Mesenteric fat pad (tissue), 1 donor: ENCODE results near the gene MYO7B. TPM values are rescaled to one million over a fixed set of nuclear protein-coding genes. Genes with fewer than 3 reads are reported as not detected.
"Not testable (repeated sequence)": the region's sequence is repeated elsewhere in the genome, so short reads cannot be mapped to it uniquely, and the experiment has no call there.

Experiments used
- DNase-seq: peaks from one replicate; pipeline ENCODE4 v3.0.0-alpha.2; 2020; ENCODE audit warnings: low spot score
- total RNA-seq: library from RNA; stranded (reverse); fragmentation: NEBNext Ultra II Directional; extraction: Animal tissue kit (Norgen Biotek cat#: 25700); gene quantifications from one replicate; pipeline ENCODE4 v1.2.1, GENCODE V29; 2021
- donor health status: DM: yes; HTN: yes; CAD: no.

The MYO7B gene
- total RNA-seq, 1 donor from 2014 or later: 2.1 TPM

DNA sequence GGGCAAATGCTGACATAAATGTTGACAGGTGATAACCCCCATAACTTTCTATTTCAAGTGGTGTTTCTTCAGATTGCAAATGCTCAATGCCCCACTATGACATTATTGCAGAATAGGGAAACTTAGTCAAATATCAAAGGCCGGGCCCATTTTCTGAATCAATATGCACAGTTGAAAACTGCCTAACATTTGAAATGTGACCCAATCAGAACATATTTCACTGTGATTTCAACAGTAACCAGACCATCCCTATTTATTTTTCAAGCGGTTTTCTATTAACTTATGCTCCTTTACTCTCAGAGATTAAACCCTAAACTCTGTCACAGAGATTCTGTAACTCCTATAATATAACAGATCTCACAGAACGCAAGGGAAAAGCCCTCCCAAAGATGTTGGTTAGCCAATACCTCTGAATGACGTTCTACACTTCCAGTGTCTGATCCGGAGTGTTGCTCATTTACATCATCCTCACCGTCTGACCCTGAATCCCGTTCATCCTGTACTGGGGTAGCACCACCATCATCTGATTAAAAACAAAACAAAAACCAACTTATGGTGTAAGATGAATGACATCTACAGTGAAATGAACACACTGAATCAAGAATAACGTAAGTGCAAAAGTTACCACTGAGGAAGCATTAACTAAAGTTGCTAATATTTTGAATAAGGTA, 12.1 kb upstream of the MYO7B start:
- no peak for DNase-seq

DNA sequence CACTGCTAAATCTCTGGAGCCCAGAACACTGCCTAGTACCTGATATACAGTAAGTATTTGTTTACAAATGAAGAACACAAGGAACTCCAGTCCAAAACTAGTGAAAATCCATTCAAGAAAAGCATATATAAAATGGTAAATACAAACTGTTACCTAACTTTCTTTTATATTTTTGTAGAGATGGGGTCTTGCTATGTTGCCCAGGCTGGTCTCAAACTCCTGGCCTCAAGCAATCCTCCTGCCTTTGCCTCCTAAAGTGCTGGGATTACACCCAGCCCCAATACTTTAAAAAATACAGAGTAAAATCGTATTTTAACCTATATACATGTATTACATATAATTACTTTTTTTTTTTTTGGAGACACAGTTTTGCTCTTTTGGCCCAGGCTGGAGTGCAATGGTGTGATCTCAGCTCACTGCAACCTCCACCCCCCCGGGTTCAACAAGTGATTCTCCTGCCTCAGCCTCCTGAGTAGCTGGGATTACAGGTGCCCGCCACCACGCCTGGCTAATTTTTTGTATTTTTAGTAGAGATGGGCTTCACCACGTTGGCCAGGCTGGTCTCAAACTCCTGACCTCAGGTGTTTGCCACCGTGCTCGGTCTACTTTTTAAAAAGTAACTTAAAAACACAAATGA, 11.2 kb upstream of the MYO7B start:
- DNase-seq: not testable (repeated sequence)

DNA sequence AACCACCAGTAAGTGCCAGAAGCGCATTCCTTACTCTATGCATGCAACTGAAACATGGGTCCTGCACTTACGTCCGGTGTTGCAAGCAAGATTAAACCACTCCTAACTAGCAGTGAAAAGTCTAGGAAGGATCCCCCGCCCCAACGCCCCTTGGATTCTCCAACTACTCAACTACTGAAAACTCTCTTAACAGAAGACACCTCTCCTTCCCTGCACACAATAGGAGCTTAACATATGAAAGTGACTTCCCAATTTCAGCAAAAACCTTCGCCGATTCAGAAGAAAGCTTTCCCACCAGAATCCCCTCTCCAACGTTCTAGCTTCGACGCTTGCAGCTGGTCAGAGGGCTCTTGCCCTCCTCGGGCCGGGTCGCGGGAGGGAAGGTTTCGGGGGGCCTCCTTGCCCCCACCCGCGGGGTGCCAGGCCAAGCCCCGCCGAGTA, 9.8 kb upstream of the MYO7B start:
- DNase-seq: no peak

DNA sequence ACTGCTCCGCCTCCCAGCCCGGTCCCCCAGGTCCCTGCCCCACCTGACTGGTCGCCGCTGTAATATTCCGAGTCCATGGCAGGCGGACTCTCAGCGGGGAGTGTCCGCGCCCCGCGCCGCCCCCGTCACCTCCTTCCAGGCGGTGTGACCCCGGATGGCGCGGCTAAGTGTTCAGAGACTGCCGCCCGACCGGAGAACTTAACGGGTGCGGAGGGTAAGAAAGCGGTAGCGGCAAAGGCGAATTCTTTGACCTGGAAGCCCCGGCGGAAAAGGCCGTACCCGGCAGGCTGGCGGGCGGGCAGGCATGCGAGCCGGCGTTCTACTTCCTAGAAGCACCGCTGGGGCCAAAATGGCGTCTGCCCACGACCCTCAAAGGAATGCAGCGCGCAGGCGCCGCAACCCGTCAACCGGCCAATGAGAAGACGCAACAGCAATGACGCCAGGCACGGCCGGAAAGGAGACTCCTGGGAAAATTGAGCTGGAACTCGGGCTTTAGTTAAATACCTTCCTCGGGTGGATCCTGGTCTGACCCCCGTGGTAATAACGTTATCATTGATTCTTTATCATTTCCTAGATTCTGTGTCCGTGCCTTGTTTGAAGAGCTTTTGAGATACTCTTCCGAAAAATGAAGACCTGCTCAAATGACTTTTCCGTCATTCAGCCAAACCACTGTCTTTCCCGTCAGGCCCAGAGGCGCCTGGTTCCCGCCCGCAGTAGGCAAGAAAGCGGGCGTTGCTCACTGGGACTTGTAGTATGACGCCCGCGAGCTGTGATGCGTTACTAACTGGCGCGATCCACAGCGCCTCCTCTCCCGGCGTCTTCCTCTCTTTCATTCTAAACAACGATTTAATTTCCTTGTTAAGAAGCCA, 9.1 kb upstream of the MYO7B start, which contains the start of gene IWS1:
Gene IWS1, minus strand, starts transcription at position 358 of the 869 bp plus-strand sequence. Its CDS starts 281 bp downstream, at position 77.
- DNase-seq: peak; percentile 99

DNA sequence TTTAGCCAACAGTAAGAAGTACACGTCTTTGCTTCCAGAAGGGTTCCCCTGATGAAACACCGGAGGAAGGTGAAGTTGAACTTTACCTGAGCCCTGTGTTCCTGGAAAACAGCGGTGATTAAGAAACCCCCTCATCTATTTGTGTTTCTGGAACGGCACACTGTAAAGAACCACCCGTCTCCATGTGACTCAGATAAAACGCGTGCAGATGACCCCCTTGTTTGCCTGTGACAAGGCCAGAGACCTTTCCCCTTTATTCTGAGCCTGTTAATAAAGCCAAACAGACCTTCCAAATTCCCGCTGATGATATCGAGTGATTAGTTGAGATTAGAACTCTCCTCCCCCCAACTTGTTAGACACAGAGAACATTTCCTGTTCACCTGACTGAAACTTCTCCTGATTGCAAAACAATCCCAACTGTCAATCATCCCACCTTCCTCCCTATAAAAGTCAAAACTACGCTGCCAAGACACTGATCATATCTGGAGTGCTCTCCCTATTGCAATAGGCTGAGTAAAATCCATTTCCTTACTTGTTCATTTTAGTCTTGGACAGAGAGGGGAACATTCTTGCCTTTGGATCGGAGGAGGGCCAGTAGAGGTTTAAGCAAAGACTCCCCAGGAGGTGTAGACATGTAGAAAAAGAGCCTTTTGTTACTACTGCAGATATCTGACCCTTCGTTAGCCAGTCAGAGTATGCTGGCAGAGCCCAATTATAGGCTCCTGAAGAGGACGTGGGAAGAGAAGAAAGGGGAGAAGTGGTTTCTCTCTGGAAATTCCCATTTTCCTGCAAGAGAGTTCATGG, 8.3 kb upstream of the MYO7B start:
- no peak for DNase-seq

DNA sequence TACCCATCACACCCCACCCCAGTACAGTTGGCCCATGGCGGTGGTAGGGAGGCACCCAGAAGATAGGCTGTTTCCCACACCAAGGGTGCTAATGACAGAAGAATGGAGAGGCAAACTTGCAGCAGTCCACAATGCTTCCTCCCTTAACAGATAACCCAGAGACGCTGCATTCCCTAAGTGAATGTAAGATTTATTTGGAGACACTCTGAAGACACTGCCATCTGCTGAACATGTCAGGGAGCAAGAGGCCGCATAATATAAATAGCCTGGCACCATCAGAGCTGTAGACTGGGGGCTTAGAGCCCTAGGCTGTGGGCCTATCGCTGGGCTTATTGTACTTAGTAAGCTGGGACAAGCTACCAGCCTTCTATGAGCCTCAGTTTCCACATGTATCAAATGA, 7.0 kb upstream of the MYO7B start:
- no peak for DNase-seq

DNA sequence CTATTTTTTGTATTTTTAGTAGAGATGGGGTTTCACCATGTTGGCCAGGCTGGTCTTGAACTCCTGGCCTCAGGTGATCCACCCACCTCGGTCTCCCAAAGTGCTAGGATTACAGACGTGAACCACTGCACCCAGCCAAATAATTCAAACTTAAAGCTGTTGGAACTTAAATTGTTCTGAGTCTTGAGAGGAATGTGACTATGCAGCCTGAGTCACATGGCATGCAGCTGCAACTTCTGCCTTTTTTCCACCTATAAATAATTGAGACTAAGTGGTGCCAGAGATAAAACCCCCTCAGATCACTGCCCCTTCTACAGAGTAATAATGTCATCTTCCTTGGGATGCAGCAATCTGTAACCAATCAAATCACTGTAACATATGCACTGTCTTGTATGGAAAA, 6.1 kb upstream of the MYO7B start:
- DNase-seq: not testable (repeated sequence)

DNA sequence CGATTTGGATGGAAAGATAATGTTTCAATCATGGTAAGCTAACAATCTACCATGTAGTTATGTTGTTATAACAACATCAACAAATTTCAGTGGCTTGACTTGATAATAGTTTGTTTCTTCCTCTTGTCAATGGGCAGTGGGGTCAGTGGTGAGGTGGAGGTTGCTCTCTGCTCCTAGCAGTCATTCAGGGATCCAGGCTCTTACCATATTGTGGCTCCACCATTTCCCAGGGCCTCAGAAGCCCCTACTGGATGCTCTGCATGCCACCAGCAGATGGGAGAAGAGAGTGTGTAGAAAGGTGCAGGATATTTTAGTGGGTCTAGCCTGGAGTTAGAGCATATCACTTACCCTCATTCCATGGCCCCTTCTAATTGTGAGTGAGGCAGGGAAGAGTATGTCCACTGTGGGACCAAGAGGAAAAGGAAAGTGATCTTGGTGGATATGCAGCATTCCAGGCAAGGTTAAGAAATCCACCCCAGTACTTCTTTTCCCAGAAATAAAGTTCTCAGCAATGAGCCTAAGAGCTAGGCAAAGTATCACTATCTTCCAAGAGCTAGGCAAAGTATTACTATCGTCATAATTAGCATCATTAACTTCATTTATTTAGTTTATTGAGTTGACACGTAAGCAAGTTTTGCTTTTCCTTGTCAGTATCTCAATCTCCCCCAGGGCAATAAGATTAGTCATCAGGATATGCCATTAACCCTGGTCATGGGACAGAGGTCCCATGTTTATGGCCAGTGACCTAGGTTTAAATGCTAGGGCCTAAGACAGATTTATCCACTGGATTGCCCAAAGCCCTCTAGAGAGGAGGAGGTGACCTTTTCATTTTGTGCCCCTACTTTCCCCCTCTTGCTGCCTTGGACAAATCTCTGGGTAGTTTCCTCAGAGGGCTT, 5.0 kb upstream of the MYO7B start:
- DNase-seq: no peak

DNA sequence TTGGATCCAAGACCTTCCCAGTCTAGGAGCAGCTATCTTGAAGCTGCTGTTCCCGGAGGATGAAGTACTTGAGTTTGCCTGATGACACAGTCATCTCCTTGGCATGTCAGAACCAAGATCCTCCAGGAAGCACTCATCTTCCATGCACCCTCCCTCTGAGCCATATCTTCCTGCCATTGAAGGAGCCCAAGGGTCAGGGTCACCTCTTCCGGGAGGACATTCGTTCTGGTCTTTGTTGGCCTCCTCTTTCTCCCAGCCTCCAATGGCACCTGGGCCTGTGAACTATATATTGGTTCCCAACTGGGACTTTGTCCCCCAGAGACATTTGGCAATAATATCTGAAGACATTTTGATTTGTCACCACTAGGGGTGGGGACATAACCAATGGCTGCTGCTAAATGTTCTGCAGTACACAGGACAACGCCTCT, 4.2 kb upstream of the MYO7B start:
- no peak for DNase-seq

DNA sequence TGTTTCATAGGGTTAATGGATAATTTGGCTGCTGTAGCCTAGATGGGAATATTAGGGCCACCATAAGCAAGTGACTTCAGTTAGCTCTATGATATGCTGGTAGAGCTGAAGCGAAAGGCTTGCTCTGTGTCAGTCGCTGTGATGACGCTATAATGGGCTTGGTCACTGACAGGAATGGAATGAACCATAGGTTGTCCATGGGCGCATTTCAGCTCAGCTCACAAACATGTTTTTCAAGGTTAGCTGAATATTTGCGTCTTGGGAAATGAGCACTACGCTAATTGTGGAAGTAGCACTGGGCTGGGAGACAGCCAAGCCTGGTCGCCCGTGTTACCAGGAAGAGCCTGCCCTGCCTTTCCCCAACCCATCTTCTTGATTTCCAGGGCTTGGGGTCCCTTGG, 3.2 kb upstream of the MYO7B start:
- no peak for DNase-seq

DNA sequence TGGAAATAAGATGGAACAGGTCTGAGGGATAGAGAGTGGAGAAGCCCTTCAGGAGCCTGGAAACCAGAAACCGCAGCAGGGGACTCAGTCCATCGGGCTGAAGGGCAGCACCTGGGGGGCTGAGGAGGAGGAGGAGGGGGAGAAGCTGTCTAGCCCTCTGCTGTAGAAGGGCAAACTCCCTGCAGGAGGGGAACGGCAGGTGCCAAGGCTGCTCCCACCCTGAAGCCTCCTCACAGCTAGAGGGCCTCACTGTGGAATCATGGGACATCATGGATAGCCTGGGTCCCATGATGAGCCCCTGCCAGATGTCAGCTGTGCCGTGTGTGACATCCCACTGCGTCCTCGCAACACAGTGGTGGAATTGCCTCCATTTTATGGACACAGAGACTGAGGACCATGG, 435 bp downstream of the MYO7B start:
- no peak for DNase-seq

DNA sequence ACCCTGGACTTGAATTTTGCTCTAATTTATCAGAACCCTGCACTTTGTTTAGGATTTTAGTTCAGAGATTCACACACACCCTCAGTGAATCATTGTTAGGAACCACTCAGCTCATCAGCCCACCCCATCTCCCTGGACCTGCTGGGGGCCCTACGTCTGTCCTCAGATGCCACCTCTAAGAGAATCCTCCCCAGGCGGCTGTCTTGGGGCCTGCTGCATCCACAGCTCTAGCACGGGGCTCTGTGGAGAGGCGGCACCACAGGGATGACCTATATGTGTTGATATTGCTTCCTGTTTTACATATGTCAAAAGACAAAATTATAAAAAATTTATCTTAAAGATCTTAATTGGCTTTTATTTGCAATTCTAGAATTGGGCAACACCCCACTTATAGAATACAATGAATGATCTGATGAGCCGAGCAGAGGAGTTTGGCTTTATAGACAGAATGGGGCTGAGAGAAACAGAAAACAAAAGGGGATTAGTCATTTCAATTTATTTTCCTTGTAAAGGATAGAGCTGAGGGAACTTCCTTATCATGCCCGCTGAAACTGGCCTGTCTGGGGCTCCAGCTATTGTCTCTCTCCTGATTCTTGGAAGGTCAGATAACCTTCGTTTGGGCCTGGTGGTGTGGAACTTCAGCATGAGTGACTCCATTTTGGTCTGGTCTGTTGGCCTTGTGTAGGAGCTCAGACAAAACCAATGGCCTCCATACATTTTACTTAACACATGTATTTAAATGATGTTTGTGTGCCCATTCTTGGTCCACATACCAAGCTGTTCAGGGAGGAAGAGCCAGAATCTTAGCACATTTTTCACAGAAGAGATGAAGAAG, 1.4 kb downstream of the MYO7B start:
- DNase-seq: no peak

DNA sequence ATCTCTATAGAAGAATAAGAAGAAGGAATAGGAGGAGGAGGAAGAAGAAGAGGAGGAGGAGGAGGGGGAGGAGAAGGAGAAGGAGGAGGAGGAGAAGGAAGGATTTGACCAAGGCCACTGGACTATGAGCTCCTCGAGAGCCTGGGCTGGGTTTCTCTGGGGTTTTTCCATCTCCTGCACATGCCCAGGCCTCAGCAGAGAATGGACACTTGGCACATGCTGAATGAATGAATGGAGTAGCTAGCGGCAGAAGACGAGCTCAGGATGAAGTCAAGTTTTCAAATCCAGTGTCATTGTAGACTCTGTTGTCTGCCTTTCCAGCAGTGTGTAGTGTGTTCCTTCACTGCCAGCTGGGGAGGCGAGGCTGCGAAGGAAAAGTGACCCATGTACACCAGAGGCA, 2.2 kb downstream of the MYO7B start:
- no peak for DNase-seq

DNA sequence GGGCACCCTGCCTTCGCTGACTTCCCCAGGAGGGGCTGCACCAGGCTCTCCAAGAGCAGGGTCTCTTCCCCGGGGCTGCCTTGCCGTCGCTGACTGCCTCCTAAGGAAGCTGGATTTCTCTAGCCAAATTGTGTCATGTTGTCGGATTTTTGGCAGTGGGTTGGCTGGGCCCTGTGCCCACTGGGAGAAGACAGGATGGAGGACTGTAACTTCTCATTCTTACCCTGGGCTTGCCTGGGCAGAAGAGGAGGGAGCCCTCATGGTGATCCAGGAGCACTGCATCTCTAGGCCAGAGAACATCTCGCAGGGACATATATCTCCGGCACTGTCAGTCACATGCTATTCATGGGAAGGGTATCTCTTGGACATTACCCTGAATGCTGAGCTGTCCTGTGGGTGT, 6.3 kb downstream of the MYO7B start:
- DNase-seq: no peak

DNA sequence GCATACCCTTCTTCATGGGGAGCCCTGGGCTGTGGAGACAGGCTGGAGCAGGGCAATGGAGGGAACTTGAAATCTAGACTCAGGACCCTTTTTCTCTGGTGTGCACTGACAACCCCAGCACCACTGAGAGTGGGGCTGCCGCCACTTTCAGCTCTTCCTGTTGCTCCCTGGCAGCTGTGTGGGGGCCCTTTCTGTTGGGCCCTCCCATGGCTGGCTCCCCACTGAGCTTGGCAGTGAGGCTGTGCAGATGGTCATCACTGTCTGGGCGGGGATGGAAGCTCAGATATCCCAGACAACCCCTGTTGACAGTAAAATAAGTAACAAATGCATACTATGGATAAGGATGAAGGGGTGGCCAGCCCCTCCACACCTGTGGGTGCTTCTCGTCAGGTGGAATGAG, 6.7 kb downstream of the MYO7B start:
- no peak for DNase-seq

DNA sequence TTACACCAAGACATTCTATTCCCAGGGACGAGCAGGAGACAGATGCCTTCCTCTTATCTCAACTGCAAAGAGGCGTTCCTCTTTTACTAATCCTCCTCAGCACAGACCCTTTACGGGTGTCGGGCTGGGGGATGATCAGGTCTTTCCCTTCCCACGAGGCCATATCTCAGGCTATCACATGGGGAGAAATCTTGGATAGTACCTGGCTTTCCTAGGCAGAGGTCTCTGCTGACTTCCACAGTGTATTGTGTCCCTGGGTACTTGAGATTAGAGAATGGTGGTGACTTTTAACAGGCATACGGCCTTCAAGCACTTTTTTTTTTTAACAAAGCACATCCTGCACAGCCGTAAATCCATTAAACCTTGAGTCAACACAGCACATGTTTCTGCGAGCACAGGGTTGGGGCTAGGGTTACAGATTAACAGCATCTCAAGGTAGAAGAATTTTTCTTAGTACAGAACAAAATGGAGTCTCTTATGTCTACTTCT, 7.6 kb downstream of the MYO7B start:
- not testable (repeated sequence) for DNase-seq

DNA sequence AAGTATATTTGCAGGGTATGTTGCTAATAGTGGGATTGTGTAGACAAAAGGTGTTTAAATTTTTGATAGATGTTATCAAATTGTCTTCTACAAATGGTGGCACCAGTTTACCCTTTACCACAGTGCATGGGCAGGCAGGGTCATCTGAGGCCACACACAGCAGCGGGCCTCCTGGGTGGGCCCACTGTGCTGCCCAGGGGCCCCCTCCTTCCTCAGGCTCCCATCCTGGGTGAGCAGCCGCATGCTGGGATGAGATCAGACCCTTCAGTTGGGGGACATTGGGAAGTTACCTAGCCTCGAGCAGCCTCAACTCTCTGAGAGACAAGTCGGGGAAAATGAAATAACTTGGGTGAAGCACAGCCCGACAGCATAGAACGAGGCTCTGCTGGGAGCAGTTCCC, 9.7 kb downstream of the MYO7B start:
- DNase-seq: no peak

DNA sequence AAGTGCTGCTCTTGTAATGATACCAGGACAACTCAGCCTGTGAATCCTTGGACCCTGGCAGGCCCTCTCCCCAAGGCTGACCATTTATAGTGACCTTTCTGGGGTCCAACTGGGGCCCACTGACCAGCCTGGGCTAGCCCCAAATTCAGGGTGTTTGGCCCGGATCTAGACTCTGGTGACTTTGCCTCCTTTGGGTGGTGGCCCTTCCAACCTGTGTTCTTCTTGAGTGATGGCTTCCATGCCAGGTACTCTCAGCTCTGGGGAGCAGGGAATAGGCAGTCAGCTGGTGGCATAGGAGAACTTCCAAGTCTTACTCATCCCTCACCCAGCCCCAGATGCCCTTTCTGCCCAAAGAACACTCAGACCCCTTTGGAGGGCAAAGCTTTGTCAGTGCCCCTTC, 10.3 kb downstream of the MYO7B start:
- no peak for DNase-seq

DNA sequence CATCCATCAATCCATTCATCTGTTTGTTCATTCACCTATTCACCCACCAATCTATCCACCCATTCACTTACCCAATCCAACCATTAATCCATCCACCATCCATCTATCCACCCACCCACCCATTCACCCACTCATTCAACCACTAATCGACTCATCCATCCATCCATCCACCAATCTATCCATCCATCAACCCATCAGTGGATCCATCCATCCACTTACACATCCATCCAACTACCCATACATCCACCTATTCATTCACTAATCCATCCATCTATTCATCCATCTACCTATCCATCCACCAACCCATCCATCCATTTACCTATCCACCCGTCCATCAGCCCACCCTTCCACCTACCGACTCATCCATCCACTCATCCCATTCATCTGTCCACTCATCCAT, 11.3 kb downstream of the MYO7B start:
- no peak for DNase-seq
